HL-60/S4 (cell line): ENCODE results near the gene B3GALNT1.

ENCODE experiments used
- in situ Hi-C: fragments of 300-500 bp; cut with MboI; formaldehyde crosslinking; loops from 2 replicates; pipeline ENCODE4 v1.14.3; 2022; ENCODE audit warnings: low sequenced_read_pairs

Gene B3GALNT1, protein sequence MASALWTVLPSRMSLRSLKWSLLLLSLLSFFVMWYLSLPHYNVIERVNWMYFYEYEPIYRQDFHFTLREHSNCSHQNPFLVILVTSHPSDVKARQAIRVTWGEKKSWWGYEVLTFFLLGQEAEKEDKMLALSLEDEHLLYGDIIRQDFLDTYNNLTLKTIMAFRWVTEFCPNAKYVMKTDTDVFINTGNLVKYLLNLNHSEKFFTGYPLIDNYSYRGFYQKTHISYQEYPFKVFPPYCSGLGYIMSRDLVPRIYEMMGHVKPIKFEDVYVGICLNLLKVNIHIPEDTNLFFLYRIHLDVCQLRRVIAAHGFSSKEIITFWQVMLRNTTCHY

DNA sequence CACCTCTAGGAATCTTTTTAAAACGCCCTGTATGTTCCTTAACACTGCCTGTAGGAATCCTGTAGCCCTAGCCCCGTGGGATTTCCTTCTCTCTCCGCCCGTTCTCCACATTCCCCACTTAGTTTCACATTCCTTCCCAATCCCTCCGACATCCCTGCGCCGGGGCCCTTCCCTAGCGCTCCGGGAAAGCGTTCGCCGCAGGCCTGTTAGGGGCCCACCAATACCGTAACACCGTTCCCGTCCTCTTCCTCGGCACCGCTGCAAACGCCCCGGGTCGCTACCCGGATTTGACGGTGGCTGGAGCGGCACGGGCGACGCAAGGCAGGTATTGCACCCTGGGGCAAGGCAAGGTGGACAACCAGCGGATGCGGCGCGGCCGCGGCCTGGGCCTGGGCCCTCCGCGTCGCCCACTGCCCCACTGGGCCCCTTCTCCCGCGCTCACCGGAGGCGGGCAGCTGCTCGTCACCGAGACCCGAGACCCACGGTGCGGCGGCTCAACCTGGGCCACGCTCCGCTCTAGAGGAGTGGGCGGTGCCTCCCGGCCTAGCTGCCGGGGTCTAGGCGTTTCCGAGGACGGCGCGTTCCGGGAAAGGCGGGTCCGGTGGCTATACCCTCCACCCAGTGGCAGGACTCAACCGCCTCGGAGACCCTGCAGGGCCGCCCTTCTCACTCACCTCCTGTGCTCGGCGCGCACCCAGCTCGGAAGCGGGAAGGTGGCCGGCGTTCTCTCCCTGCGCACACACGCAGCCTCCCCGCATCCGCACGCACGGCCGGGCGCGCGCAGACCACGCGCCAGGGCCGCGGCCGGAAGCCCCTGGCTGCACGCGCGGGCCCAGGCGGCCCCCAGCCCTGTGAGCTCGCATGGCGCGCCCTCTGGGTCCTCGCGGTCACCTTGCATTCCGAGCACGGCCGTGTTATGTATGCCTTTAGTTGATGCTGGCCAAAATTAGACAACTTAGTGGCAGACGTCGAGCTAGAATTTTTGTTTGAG lies at the start of gene B3GALNT1:
Gene B3GALNT1, minus strand, starts transcription at position 789 of the 991 bp plus-strand sequence. CDS start 18,595 bp downstream, outside the sequence.
- in situ Hi-C loops, result no loop called here

DNA sequence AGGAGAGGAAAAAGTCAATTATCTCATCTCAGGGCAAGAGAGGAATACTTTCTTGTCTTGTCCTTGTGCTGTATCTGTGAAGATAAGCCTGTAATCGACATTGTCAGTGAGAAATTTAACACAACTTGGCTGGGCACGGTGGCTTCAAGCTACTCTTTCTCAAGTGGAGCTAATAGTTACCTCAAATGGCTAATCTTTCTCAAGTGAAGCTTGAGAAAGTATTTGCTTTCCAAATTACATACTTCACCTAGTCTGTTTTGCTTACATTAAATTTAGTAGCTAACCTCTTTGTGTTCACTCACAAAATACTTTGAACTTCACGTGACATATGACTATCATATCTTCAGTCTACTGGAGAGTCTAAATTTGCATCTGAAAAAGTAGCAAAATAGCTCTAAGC lies 48.3 kb upstream of the B3GALNT1 start:
- in situ Hi-C loops, result no loop called here

DNA sequence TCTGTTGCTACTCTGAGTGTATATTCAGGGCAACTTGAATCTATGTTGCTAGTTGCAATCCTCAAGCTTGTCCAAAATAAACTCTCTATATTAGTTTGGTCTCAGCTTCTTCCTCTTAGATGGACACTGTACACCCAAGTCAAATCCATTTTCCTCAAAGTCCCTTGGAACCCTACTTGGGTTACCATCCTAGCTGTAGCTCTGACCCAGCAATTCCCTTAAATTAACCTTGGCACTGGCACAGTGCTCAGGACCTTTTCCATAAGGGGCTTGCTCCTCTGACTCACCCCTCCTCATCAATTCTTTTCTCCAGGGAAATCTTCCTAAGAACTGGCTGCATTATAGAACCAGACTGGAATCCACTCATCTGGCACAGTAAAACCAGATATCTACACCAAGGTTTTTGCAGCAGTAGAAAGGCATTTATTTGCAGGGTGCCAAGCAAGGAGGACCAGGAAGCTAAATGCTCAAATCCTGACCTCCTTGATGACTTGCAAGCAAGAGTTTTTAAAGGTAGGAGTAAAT lies 44.9 kb upstream of the B3GALNT1 start:
- in situ Hi-C loops, result no loop called here

DNA sequence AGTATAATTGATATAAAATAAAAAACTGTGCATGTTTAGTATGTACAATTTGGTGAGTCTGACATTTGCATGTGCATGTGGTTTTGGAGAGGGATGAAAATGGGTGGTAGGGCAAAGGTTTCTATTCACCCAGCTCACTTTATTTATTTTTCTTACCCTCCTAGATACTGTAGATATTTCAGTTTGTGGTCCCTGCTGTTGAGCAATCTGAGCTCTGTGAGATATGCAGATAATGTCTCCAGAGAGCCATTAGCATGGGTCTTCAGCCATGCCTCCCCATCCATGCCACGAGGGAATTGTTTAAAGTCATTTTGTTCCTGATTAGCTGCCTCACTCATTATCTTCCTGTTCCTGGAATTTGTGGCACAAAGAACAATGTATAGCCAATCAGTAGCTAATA lies 44.4 kb upstream of the B3GALNT1 start:
- in situ Hi-C loops, result no loop called here

DNA sequence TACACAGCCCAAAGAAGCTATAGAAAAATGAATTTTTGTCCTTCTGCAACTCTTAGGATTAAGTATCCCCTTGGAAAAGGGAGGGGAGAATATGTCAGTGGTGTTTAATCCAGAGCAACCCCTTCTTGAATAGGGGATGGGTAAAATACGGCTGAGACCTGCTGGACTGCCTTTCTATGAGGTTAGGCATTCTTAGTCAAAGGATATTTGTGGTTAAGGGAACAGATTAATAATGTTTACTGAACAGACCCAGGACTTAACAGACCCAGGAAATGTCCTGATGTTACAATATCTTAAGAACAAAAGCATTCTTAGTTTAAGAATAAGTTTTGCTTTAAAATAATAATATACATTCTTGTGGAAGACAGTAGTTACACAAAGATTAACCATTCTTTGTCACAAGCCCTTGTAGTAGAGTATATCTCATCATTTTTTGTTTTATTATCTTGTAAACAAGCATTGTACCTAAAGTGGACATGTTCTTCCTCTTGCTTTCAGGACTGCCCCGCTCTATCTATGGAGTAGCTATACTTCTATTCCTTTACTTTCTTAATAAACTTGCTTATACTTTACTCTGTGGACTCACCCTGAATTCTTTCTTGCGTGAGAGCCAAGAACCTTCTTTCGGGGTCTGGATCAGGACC lies 43.8 kb upstream of the B3GALNT1 start:
- in situ Hi-C loops, result no loop called here

DNA sequence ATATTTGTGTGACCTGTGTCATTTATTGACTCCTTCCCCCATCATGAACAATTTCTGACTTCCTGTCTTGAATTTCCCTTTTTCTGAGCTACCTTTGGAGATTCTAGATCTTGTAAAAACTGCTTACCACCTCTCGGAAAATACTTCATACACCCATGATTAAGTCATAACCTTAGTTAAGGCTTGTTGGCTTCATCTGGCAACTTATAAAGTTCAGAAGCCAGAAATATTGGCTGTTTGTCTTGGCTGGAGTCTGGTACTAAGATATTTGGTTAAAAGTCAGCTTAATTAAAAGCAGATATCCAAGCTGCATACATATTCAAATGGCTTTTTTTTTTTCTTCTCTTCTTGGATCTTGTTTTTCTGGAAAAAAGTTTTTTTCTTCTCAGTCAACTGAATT lies 37.3 kb upstream of the B3GALNT1 start:
- in situ Hi-C loops, result no loop called here

DNA sequence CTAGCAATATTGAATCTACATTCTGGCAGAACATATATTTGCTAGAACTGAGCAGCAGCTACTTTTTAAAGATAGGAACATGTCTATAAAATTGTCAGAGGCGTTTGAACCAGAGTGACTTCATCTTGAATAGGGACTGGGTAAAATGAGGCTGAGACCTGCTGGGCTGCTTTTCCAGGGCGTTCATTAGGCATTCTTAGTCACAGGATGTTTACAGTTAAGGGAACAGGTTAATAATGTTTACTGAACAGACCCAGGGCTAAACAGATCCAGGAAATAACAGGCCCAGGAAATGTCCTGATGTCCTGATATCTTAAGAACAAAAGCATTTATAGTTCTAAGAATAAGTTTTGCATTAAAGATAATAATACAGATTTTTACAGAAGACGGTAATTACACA lies 34.5 kb upstream of the B3GALNT1 start:
- in situ Hi-C loops, result no loop called here

DNA sequence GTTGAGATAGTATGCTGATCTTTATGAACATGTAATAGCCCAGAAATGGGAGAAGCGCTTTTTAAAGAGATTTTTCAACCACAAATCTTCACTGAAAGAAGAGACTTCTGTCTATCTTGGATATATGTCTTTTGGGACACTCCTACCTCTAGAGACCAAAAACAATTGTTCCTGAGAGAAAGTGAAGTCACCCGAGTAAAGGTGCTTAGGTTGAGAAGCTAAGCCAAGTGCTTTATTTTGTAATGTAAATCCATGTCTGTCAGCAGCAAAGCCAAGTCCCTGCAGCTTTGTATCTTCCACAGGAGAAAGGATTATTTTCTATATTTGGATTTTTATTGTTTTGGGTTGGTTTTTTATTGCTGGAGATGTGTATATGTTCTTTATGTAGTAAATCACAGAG lies 32.1 kb upstream of the B3GALNT1 start:
- in situ Hi-C loops, result no loop called here

DNA sequence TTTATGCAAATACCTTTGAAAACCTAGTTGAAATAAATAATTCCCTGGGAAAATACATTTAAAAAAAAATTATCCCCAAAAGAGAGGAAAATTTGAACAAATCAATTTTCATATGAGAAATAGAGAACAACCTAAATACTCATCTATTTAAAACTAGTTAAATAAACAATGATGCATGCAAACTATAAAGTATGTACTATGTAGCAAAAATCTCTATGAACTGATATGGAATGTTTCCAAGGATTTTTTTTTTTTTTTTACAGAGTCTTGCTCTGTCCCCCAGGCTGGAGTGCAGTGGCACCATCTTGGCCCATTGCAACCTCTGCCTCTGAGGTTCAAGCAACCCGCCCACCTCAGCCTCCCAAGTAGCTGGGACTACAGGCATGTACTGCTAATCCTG lies 27.2 kb upstream of the B3GALNT1 start:
- in situ Hi-C loops, result no loop called here

DNA sequence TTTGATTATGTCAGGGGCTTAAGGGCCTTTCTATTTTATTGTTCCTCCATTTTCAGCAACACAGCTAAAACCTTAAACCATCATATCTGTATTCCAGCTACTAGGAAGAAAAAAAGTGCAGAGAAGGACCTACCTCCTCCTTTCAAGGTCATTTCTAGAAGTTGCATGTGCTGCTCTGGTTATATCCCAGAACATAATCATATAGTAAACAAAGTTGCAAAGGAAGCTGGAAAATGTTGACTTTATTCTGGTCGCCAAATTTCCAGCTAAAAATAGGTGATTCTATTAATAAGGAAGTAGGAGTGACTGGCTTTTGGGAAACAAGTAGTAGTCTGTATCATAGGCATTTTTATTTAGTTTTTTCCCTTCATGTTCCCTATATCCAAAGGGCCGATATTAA lies 21.3 kb upstream of the B3GALNT1 start:
- in situ Hi-C loops, result no loop called here

DNA sequence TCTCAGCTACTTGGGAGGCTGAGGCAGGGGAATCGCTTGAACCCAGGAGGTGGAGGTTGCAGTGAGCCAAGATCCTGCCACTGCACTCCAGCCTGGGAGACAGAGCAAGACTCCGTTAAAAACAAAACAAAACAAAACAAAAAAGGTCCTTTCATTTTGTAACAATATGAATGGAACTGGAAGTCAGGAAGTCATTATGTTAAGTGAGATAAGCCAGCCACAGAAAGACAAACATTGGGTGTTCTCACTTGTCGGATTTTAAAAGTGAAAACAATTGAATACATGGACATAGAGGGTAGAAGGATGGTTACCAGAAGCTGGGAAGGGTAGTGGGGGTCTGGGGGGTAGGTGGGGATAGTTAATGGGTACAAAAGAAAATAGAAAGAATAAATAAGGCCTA lies 12.5 kb upstream of the B3GALNT1 start:
- in situ Hi-C loops, result no loop called here

DNA sequence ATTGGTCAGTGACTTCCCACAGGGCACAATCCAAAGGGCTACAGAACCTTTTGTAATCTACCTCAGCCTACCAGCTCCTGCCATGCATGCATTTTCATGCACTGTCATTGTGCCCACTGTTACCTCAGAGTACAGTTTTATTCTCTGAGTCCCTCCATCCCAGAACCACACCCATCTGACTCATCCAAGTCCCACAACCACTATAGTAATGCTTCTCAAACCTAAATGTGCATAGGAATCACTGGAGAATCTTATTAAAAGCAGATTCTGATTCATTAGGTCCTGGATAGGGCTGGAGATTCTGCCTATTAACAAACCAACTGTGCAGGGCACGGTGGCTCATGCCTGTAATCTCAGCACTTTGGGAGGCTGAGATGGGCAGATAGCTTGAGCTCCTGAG lies 3.7 kb upstream of the B3GALNT1 start:
- in situ Hi-C loops, result no loop called here

DNA sequence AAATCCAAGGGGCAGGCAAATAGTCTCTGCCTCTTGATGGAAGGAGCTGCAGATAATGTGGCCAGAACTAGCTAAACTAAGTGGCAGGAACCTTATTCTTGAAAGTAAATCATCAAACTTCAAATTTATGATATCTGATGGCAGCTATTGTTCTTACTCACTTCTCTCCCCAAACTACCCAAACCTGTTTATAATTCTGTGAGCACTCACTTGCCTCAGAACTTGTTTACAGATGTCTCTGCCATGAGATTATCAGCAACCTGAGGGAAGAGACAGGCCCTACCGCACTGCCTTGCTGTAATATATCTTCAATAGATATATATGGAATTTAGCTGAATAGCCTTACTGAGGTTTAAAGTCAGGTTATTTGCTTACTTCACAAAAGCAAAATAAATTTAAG lies 2.2 kb upstream of the B3GALNT1 start:
- in situ Hi-C loops, result no loop called here

DNA sequence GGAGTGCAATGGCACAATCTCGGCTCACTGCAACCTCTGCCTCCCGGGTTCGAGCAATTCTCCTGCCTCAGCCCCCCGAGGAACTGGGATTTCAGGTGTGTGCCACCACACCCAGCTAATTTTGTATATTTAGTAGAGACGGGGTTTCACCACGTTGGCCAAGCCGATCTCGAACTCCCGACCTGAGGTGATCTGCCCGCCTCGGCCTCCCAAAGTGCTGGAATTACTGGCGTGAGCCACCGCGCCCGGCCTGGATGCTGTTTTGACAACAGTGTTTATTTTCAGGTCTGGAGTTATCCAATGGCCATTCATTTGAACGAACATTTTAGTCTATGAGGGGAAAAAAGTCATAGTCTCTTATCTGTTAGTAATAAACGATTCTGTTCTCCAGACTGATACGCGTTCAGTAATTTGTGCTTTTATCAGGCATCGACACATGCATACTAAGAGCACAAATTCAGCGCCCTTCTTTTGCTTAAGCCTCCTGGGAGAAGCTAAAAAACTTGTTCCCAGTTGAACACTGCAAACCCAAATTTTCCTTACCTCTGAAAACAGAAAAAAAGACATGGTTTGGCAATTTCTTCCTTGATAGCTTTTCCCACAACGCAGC lies 1.3 kb downstream of the B3GALNT1 start:
- in situ Hi-C loops, result no loop called here

DNA sequence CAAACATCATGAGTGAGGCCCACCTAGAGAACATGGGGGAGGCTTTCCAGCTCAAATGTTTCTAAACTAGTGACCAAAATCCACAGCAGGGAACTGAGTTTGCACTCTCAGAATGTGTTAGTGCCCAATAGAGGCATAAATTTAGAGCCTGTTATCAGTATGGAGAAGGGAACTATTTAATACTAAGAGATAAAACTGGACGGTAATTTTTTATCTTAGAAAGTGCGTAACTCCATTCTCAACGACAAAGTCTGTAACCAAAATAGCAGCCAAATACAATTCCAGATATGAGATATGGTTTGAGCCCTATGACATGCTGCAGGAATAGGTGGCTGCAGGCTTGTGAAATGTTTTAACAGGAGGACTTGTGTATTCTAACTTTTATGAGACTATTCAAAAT lies 3.5 kb downstream of the B3GALNT1 start:
- in situ Hi-C loops, result no loop called here

DNA sequence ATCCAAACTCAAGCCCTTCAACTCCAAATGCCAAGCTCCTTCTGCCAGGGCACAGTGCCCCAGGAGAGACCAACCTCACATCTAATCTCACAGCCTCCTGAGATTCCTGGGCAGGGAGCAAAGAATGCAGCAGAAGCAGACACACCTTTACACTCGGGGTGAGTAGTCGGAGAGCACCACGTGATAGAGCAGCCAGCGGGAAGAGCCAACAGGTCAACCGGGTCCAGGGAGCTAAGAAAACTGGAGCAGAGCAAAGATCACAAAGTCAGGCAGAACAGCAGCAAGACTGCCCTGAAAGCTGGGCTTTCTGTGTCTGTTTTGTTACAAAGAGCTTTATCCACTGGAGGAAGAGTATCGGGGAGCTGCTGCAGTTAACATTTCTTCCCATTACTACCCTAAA lies 4.2 kb downstream of the B3GALNT1 start:
- in situ Hi-C loops, result no loop called here

DNA sequence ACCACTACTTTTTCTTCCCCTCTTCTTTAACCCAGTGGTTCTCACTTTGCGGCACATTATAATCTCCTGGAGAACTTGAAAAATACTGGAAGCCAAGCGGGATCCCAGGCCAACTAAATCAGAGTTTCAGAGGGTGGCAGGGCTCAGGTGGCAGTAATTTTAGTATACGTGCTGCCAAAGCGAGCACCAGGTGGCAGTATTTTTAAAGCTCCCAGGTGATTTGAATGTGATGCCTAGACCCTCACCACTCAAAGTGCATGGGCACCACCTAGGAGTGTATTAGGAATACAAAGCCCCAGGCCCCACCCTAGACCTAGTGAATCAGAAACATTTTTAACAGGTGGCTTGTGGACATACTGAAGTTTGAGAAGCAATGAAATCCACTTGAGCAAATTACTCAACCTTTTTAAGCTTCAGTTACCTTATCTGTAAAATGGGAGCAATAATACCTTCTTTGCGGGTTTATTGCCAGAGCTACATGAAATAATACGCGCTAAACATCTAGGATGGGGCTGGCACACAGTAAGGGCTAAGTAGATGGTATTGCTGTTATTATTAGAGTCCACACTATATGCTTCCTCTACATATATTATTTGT lies 8.3 kb downstream of the B3GALNT1 start:
- in situ Hi-C loops, result no loop called here

DNA sequence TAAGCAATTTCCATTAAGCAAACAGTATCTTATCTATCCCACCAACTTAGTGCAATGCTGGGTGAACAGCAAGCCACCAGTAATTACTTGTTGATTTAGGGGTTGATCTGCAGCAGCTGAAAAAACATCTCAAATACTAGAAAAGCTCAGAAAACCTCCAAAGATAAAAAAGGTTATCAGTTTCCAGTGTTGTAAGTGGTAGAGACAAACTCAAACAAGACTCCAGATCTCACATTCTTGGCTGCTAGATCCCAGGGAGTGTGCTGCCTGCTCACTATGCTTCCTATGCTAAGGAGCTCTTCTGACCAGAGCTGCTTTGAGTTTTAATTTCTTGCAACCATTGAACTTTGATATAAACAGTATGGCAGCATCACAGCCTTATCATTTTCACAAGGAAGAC lies 11.3 kb downstream of the B3GALNT1 start:
- in situ Hi-C loops, result no loop called here

DNA sequence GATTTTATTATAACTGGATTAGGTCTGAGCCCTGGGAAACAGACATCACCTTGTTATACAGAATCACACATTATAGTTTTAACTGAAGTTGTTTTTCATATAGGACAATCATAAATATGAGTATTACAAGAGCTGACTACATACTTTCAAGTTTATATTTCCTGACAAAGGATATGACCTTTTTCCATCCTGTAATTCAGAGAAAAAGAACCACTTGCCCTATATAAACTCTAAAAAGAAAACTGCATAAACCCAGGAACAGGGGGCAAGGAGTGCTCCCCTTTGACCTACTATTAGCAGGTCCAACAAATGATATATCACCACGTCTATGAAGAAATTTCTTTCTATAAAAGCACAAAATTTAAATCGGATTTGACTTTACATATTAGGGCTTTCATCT lies 20.9 kb downstream of the B3GALNT1 start:
- in situ Hi-C loops, result no loop called here

DNA sequence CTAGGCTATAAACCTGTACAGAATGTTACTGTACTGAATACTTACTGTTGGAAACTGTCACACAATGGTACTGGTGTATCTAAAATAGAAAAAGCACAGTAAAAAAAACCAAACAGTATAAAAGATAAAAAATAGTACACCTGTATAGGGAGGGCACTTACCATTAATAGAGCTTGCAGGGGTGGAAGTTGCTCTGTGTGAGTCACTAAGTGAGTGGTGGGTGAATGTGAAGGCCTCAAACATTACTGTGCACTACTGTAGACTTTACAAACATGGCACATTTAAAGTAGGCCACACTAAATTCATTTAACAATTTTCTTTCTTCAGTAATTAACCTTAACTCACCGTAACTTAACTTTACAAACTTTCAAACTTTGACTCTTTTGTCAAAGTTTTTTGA lies 22.0 kb downstream of the B3GALNT1 start:
- in situ Hi-C loops, result no loop called here
